K562 (cell line): ENCODE data around the gene LRRTM2. TPM values are rescaled to one million over a fixed set of nuclear protein-coding genes. Genes with fewer than 3 reads are reported as not detected.

ENCODE experiments used
- ATAC-seq: fragments of 200-7000 bp; cut with Tn5 transposase; 3 replicates; pipeline ENCODE4 v1.9.1; 2020; ENCODE audit warnings: moderate library complexity
- BruUV-seq: library from RNA; stranded (reverse); fragments of 400-500 nt; replicated peaks from 2 replicates; lab custom pipeline; 2021; lab: Mats Ljungman, UMichigan
- CTCF ChIA-PET: fragments of 300-600 bp; formaldehyde crosslinking; extraction: SDS; loops from one replicate; lab custom pipeline; 2021; ENCODE audit warnings: low intra/inter-chr PET ratio; lab: Yijun Ruan, JAX
- POLR2A ChIA-PET: fragments of 300-600, 350-650 bp; sonication (Branson Sonifier 250); formaldehyde crosslinking; extraction: SDS; loops from one replicate; lab custom pipeline; 2021; ENCODE audit warnings: antibody characterized with exemption, inconsistent platforms; lab: Yijun Ruan, JAX
- DNase-seq, 4 experiments: peaks; one replicate each; pipeline versions ENCODE4 v3.0.0 to v3.0.0-alpha.2; 2011 to 2018; ENCODE audit warnings: low spot score in 3 of 4, mixed read lengths in 3 of 4; ENCODE audit errors: extremely low read depth in 1 of 4
- FAIRE-seq: peaks from 2 replicates; lab custom pipeline; 2011; peaks lifted over from hg19 to GRCh38; lab: Jason Lieb, UNC
- H2AFZ ChIP-seq: 2 replicates; pipeline ENCODE4 v1.6.0; 2011; ENCODE audit warnings: low read depth, low read length, control low read depth, inconsistent platforms
- H3K27ac ChIP-seq: fragments of 200-600 bp; 3 replicates; pipeline ENCODE4 v1.8.0; 2011; ENCODE audit warnings: low read depth, mild to moderate bottlenecking, control low read depth, inconsistent platforms, low read length, moderate library complexity, mixed read lengths; ENCODE audit errors: extremely low read depth
- H3K27me3 ChIP-seq, 2 experiments: fragments of 300-600 bp in 1 of 2; 2 replicates in 1 of 2; 3 replicates in 1 of 2; pipeline versions ENCODE4 v1.6.0 to v1.8.0; 2011; ENCODE audit warnings: inconsistent platforms in 2 of 2, low read length in 2 of 2, mild to moderate bottlenecking in 1 of 2, mixed read lengths in 1 of 2, moderate library complexity in 1 of 2; ENCODE audit not compliant: control insufficient read depth in 2 of 2, insufficient read depth in 2 of 2
- H3K36me3 ChIP-seq: fragments of 300-600 bp; 3 replicates; pipeline ENCODE4 v1.8.0; 2011; ENCODE audit warnings: mild to moderate bottlenecking, low read length, inconsistent platforms; ENCODE audit not compliant: control insufficient read depth, insufficient read depth
- H3K4me1 ChIP-seq, 2 experiments: fragments of 200-600 bp in 1 of 2; replicated peaks in 1 of 2; 2 replicates in 1 of 2; 3 replicates in 1 of 2; pipeline versions ENCODE4 v1.5.1 to v1.8.0; 2011; ENCODE audit warnings: inconsistent platforms in 2 of 2, low read length in 2 of 2, mild to moderate bottlenecking in 1 of 2, mixed read lengths in 1 of 2, moderate library complexity in 1 of 2; ENCODE audit not compliant: control insufficient read depth in 2 of 2, insufficient read depth in 2 of 2
- H3K4me2 ChIP-seq: 2 replicates; pipeline ENCODE4 v1.6.1; 2011; ENCODE audit warnings: low read length, control low read depth, inconsistent platforms, mixed read lengths; ENCODE audit not compliant: insufficient read depth
- H3K4me3 ChIP-seq: fragments of 200-600 bp; sonication (generic), shearing (Covaris generic); 2 replicates; pipeline ENCODE4 v1.5.1; 2016; ENCODE audit warnings: control low read depth, inconsistent platforms
- H3K79me2 ChIP-seq: fragments of 200-600 bp; 3 replicates; pipeline ENCODE4 v1.8.0; 2011; ENCODE audit warnings: low read length, inconsistent platforms; ENCODE audit not compliant: control insufficient read depth, insufficient read depth
- H3K9ac ChIP-seq, 2 experiments: 2 replicates each; pipeline versions ENCODE4 v1.6.0 to v1.6.1; 2011; ENCODE audit warnings: low read depth in 2 of 2, low read length in 2 of 2, control low read depth in 1 of 2, inconsistent platforms in 1 of 2, mild to moderate bottlenecking in 1 of 2, mixed read lengths in 1 of 2; ENCODE audit not compliant: insufficient read depth in 1 of 2
- H3K9me1 ChIP-seq: one replicate; pipeline ENCODE4 v1.6.0; 2011; ENCODE audit warnings: inconsistent platforms, mild to moderate bottlenecking, low read length, moderate library complexity; ENCODE audit not compliant: control insufficient read depth, insufficient read depth
- H3K9me3 ChIP-seq: replicated peaks from 2 replicates; pipeline ENCODE4 v1.5.1; 2011; ENCODE audit warnings: low read depth, low read length, inconsistent platforms; ENCODE audit not compliant: control insufficient read depth, insufficient read depth
- H4K20me1 ChIP-seq: replicated peaks from 2 replicates; pipeline ENCODE4 v1.6.1; 2011; ENCODE audit warnings: low read length, inconsistent platforms, mixed read lengths; ENCODE audit not compliant: control insufficient read depth, insufficient read depth
- CXXC5 ChIP-seq: fragments of 250-450 bp; sonication (Bioruptor Pico); IDR thresholded peaks from 2 replicates; pipeline ENCODE4 v1.8.0; 2022; ENCODE audit warnings: inconsistent platforms, mild to moderate bottlenecking, moderate library complexity
- DDX20 ChIP-seq: fragments of 450-650 bp; IDR thresholded peaks from 2 replicates; pipeline ENCODE4 v1.6.1; 2016; ENCODE audit warnings: missing genetic modification characterization, low read depth, mild to moderate bottlenecking, missing compliant biosample characterization, moderate library complexity
- EGR1 ChIP-seq: fragments of 450-650 bp; conservative IDR thresholded peaks from 2 replicates; pipeline ENCODE4 v1.6.1; 2017; ENCODE audit warnings: mild to moderate bottlenecking
- ETV6 ChIP-seq, 3 experiments: fragments of 150-350 bp in 1 of 3; sonication (generic) in 1 of 3; formaldehyde crosslinking in 1 of 3; IDR thresholded peaks; 2 replicates each; pipeline versions ENCODE4 v1.6.1 to v1.8.0; 2014 to 2022; ENCODE audit warnings: borderline replicate concordance in 2 of 3, low read depth in 2 of 3, antibody characterized with exemption in 1 of 3, low read length in 1 of 3, mild to moderate bottlenecking in 1 of 3, missing genetic modification reagents in 1 of 3
- FOSL1 ChIP-seq: fragments of 200-800 bp; sonication (Bioruptor generic); conservative IDR thresholded peaks from 2 replicates; pipeline ENCODE4 v1.6.1; 2016; ENCODE audit warnings: missing genetic modification characterization, missing compliant biosample characterization
- KDM4B ChIP-seq, 2 experiments: fragments of 450-650 bp in 1 of 2; sonication (generic) in 1 of 2; IDR thresholded peaks; 2 replicates each; pipeline ENCODE4 v1.6.1; 2016 to 2017; ENCODE audit warnings: borderline replicate concordance in 2 of 2, antibody characterized with exemption in 1 of 2, low read depth in 1 of 2, mild to moderate bottlenecking in 1 of 2
- MTA1 ChIP-seq: fragments of 450-650 bp; IDR thresholded peaks from 2 replicates; pipeline ENCODE4 v1.6.1; 2017; ENCODE audit warnings: borderline replicate concordance
- STAT5B ChIP-seq: fragments of 250-450 bp; sonication (Bioruptor Pico); IDR thresholded peaks from 2 replicates; pipeline ENCODE4 v1.8.0; 2021; ENCODE audit warnings: mild to moderate bottlenecking, inconsistent platforms
- ZNF175 ChIP-seq: fragments of 200-800 bp; sonication (Bioruptor generic); IDR thresholded peaks from 2 replicates; pipeline ENCODE4 v1.6.1; 2016; ENCODE audit warnings: low read depth, mild to moderate bottlenecking, missing genetic modification characterization, missing compliant biosample characterization
- WGBS: fragments of 100-300 bp; shearing (Covaris generic); methylation state at CpG from one replicate; pipeline ENCODE4 v1.1.6; 2016; ENCODE audit warnings: low coverage, mixed read lengths; ENCODE audit not compliant: insufficient coverage; ENCODE audit errors: missing lambda C conversion rate; 5-methylcytosine and 5-hydroxymethylcytosine counted together
- in situ Hi-C: fragments of 300-500 bp; cut with MboI; formaldehyde crosslinking; loops from 4 replicates; pipeline ENCODE4 v1.15.0; 2018; ENCODE audit warnings: inconsistent platforms, mixed read lengths
- intact Hi-C: fragments of 100-400 bp; cut with micrococcal nuclease; formaldehyde crosslinking; loops from 2 replicates; pipeline ENCODE4 v1.14.2; 2022
- polyA plus RNA-seq, 8 experiments: library from polyadenylated mRNA; depleted of rRNA in 4 of 8; stranded (reverse) in 5 of 8; unstranded in 3 of 8; fragments of >200 nt; fragmentation: Nextera tagmentation in 2 of 8; fragmentation: Illumina TruSeq in 1 of 8; extraction: Ambion mirVana in 2 of 8; extraction: Trizol in 1 of 8; gene quantifications; 2 replicates each; pipeline versions ENCODE4 v1.2.1 to v1.2.3, GENCODE V29; 2011 to 2014; ENCODE audit warnings: inconsistent platforms in 1 of 8, missing spikeins in 1 of 8
- total RNA-seq, 7 experiments: library from RNA; depleted of rRNA in 6 of 7; stranded (reverse); fragments of >200 nt in 6 of 7; fragmentation: Illumina TruSeq in 2 of 7; extraction: Trizol in 2 of 7; gene quantifications; 2 replicates each; pipeline versions ENCODE4 v1.2.1 to v1.2.3, GENCODE V29; 2011 to 2021; ENCODE audit warnings: low replicate concordance in 1 of 7

The LRRTM2 gene
- total and polyA plus RNA-seq, 9 of the 15 experiments (the other 6 are each of a cell fraction or from before 2014, with no cell fraction given) = under 0.01 to 0.07 (median 0.03) TPM; not detected in 4

DNA sequence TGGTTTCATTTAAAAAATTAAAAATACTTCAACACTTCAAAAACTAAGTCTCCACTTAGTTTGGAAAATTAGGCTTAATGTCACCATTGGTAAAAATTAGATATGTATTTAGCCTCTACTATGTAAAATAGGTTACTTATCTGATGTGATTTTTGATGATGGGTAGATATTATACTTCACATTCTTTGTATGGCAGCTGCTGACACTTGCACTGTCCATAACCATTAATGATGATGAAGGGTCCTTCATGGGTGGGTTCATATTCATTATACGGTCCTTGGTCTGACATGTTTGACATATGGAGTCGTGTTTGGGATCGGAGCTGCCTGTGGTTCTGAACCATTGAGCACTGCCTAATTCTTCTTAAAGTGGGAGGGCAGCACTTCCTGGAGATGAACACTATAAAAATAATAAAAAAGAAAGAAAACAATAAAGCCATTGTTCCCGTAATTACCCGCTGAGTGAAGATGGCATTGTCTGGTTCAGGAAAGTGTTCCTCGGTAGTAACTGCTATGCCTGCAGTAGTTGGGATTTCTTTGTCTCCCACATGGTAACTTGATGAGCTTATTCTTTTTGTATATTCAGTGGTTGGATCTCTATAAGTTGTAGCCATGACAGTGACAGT, 2.2 kb downstream of the LRRTM2 start:
- H3K27ac ChIP-seq = no peak overlapping the region
- DNase-seq = no peak
- no peaks in the 10 kb centered on the region for H3K36me3 ChIP-seq
- H3K9me1 ChIP-seq = no peaks in the 10 kb centered on the region
- TF ChIP-seq FOSL1 (tag) (no peak), ZNF175 (no peak), CXXC5 (CRISPR knock-in tag) (no peak), STAT5B (CRISPR knock-in tag) (no peak), ETV6 (IDR thresholded peaks at IDR 0.05; ENCODE audit: borderline replicate concordance in 1 of 2, low read depth in 2 of 2, low read length in 1 of 2) (no peak), ETV6 (CRISPR knock-in tag; IDR thresholded peaks at IDR 0.05; ENCODE audit: borderline replicate concordance) (no peak), DDX20 (no peak), MTA1 (no peak), KDM4B (IDR thresholded peaks at IDR 0.05; ENCODE audit: borderline replicate concordance in 2 of 2, low read depth in 1 of 2) (no peak), EGR1 (no peak)
- TF ChIP-seq, all 486 proteins: peak for 0
- in situ Hi-C loops (no loop called here), intact Hi-C loops (no loop called here)
- BruUV-seq = no TSS peak
- Histone ChIP-seq H3K27me3 (no peaks in the 10 kb centered on the region), H4K20me1 (peaks cover 15% of the 10 kb centered on the region; the same call in 1 of the 2 replicates), H3K9me3 (no peaks in the 10 kb centered on the region), H3K4me2 (no peak overlapping the region), H3K4me1 (no peaks in the 10 kb centered on the region), H3K9ac (no peak overlapping the region), H3K4me3 (no peak overlapping the region), H3K79me2 (peaks cover 2% of the 10 kb centered on the region; the same call in 1 of the 3 replicates), H2AFZ (no peak overlapping the region)
- ChIA-PET CTCF (no interaction called here), POLR2A (interaction anchor here (0.6 kb wide), 1 partner anchor 69 kb away, joined by 3 read pairs; no protein-coding TSS in a partner anchor)
- ATAC-seq (no peak), FAIRE-seq (no peak)
- 88% methylated on average over 6 of the region's 6 CpGs for WGBS
